SK-N-SH treated with all-trans-retinoic acid at 6 μM for 48 hours (cell line): ENCODE results near the gene PITPNC1.

Source experiments
- BACH2 ChIP-seq: fragments of 250-450 bp; sonication (Bioruptor Pico); IDR thresholded peaks from 2 replicates; pipeline ENCODE4 v1.9.0; 2021; ENCODE audit warnings: mild to moderate bottlenecking, borderline replicate concordance
- OSR1 ChIP-seq: fragments of 250-450 bp; sonication (Bioruptor Pico); IDR thresholded peaks from 2 replicates; pipeline ENCODE4 v1.8.0; 2022; ENCODE audit warnings: moderate library complexity, mild to moderate bottlenecking, inconsistent platforms
- RARB ChIP-seq: fragments of 250-450 bp; sonication (Bioruptor Pico); IDR thresholded peaks from 2 replicates; pipeline ENCODE4 v1.8.0; 2021; ENCODE audit warnings: mild to moderate bottlenecking, moderate library complexity
- TF ChIP-seq, protein P1 (sequence below): fragments of 250-450 bp; sonication (Bioruptor Pico); IDR thresholded peaks from 2 replicates; pipeline ENCODE4 v1.8.0; 2020; ENCODE audit warnings: mild to moderate bottlenecking, moderate library complexity, borderline replicate concordance

- TF ChIP-seq BACH2 (CRISPR knock-in tag): no peak
- TF ChIP-seq OSR1 (CRISPR knock-in tag): no peak
- TF ChIP-seq, protein P1, sequence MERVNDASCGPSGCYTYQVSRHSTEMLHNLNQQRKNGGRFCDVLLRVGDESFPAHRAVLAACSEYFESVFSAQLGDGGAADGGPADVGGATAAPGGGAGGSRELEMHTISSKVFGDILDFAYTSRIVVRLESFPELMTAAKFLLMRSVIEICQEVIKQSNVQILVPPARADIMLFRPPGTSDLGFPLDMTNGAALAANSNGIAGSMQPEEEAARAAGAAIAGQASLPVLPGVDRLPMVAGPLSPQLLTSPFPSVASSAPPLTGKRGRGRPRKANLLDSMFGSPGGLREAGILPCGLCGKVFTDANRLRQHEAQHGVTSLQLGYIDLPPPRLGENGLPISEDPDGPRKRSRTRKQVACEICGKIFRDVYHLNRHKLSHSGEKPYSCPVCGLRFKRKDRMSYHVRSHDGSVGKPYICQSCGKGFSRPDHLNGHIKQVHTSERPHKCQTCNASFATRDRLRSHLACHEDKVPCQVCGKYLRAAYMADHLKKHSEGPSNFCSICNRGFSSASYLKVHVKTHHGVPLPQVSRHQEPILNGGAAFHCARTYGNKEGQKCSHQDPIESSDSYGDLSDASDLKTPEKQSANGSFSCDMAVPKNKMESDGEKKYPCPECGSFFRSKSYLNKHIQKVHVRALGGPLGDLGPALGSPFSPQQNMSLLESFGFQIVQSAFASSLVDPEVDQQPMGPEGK: no peak
- TF ChIP-seq RARB (CRISPR knock-in tag): no peak
Measured at GRCh38 chr17:67503739-67504138, 126.7 kb downstream of the PITPNC1 start.
